Endothelial cell of umbilical vein (primary cell): Measurements from ENCODE around the gene ANKDD1B.

Experiments
- CTCF ChIP-seq, 2 donors: IDR thresholded peaks; 1 replicate in 1 of 2; 2 replicates in 1 of 2; pipeline ENCODE4 v1.5.1; 2011; ENCODE audit warnings: low read length in 2 of 2, mild to moderate bottlenecking in 2 of 2, moderate library complexity in 2 of 2, control low read depth in 1 of 2, inconsistent platforms in 1 of 2, low read depth in 1 of 2; ENCODE audit not compliant: insufficient read depth in 1 of 2; ENCODE audit errors: extremely low read depth in 1 of 2
- EZH2 ChIP-seq: IDR thresholded peaks from 2 replicates; pipeline ENCODE4 v1.6.1; 2012; ENCODE audit warnings: borderline replicate concordance, low read depth, mild to moderate bottlenecking, moderate library complexity, low read length, inconsistent platforms; ENCODE audit not compliant: severe bottlenecking
- MAX ChIP-seq: IDR thresholded peaks from 2 replicates; pipeline ENCODE4 v1.6.1; 2011; ENCODE audit not compliant: insufficient read depth, insufficient read length
- MYC ChIP-seq: IDR thresholded peaks from one replicate; pipeline ENCODE4 v1.6.1; 2011; ENCODE audit warnings: mild to moderate bottlenecking, low read depth, low read length
- POLR2A ChIP-seq: IDR thresholded peaks from 2 replicates; pipeline ENCODE4 v1.6.1; 2012; ENCODE audit warnings: low read depth, mild to moderate bottlenecking, control low read depth, low read length
- POLR2AphosphoS5 ChIP-seq: IDR thresholded peaks from 2 replicates; pipeline ENCODE4 v1.6.1; 2012; ENCODE audit warnings: low read depth, mild to moderate bottlenecking, control low read depth, low read length, moderate library complexity; ENCODE audit not compliant: insufficient read depth

DNA sequence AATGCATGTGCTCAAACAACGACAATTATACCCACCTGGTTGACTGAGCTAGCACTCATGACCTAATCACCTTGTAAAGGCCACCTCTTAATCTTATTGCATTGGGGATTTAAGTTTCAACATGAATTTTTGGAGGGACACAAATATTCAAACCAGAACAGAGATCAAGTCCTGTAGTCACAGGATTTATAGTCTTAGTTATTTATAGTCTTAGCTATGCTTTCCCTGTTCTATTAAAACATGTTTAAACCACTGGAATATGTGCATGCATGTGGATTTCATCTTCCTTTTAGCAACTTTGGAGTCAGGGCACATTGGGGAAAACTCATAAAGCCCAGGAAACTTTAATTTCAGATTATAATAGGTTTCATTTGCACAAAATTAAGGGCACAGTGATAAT lies 26.7 kb downstream of the ANKDD1B start:
- TF ChIP-seq CTCF (IDR thresholded peaks at IDR 0.05; ENCODE audit: extremely low read depth in 1 of 2, insufficient read depth in 1 of 2, low read depth in 1 of 2, low read length in 2 of 2), result no peak
- no peak for TF ChIP-seq POLR2AphosphoS5
- TF ChIP-seq POLR2A, result no peak
- TF ChIP-seq EZH2, result no peak
- no peak for TF ChIP-seq MYC
- no peak for TF ChIP-seq MAX
